ENCODE results near the gene RAB40B. TPM values are rescaled to one million over a fixed set of nuclear protein-coding genes. Genes with fewer than 3 reads are reported as not detected.

RAB40B gene
- total RNA-seq, 1 donor from 2014 or later: 22.4 TPM

DNA sequence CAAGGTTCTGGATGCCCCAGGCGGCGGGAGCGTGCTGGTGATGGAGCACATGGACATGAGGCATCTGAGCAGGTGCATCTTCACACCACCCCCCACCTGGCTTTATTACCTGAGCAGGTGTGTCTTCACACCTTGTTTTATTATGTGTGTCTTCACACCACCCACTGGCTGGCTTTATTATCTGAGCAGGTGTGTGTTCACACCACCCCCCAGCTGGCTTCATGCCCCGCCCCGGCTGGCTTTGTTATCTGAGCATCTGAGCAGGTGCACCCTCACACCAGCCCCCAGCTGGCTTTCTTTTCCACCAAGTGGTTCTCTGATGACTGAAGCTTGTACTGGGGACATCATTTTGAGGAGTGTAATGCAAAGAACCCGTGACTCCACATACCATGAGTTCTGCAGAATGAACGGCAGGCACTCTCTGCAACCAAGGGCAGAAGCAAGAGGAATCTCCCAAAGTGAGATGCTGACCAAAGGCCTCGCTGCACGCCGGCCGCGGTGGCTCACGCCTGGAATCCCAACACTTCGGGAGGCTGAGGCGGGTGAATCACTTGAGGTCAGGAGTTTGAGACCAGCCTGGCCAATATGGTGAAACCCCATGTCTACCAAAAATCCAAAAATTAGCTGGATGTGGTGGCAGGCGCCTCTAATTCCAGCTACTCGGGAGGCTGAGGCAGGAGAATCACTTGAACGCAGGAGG is 20.6 kb upstream of the RAB40B start:
- intact Hi-C loops (cut with micrococcal nuclease): no loop called here
- Histone ChIP-seq H3K4me1 (peaks cover 23% of the 10 kb centered on the region), H3K4me3 (no peak overlapping the region), H3K9me3 (replicated peaks) (no peaks in the 10 kb centered on the region), H3K36me3 (peaks cover 52% of the 10 kb centered on the region), H3K27ac (replicated peaks) (no peak overlapping the region), H3K27me3 (ENCODE audit: low read depth) (no peaks in the 10 kb centered on the region)
- DNase-seq: no peak
- TF ChIP-seq, protein P1, sequence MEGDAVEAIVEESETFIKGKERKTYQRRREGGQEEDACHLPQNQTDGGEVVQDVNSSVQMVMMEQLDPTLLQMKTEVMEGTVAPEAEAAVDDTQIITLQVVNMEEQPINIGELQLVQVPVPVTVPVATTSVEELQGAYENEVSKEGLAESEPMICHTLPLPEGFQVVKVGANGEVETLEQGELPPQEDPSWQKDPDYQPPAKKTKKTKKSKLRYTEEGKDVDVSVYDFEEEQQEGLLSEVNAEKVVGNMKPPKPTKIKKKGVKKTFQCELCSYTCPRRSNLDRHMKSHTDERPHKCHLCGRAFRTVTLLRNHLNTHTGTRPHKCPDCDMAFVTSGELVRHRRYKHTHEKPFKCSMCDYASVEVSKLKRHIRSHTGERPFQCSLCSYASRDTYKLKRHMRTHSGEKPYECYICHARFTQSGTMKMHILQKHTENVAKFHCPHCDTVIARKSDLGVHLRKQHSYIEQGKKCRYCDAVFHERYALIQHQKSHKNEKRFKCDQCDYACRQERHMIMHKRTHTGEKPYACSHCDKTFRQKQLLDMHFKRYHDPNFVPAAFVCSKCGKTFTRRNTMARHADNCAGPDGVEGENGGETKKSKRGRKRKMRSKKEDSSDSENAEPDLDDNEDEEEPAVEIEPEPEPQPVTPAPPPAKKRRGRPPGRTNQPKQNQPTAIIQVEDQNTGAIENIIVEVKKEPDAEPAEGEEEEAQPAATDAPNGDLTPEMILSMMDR (IDR thresholded peaks at IDR 0.05; ENCODE audit: borderline replicate concordance): no peak

DNA sequence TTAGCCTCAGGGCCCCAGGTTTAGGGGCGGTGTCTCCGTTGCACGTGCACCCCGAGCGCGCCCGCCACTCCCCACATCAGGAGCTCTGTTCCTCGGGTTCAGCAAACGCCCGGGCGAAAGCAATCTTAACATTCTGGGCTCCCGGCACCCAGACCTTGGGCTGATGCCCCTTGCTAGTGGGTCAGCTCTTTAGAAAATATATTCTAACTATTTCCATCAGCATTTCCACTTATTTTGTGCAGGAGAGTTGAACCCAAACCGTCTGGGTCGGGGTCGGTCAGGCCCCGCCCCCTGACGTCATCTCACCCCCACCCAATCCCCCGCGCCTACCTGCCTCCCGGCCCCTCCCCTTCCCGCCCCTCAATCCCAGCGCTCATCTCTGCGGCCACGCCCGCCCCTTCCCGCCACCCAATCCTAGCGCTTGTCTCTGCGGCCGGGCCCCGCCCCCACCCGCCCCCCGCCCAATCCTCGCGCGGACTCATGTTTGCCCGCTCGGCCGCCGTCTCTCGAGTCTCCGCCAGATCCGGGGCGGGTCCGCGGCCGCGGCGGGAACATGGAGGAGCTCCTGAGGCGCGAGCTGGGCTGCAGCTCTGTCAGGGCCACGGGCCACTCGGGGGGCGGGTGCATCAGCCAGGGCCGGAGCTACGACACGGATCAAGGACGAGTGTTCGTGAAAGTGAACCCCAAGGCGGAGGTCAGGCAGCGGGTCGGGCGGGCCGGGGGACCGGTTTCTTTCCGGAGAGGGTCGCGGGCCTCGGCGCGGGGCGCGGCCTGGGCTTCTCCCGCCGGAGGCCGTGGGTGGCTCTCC is 17.9 kb upstream of the RAB40B start, which contains the start of gene FN3KRP:
Gene FN3KRP (plus strand): TSS at position 504 of the 808 bp plus-strand sequence. CDS start 50 bp downstream, at position 554.
- intact Hi-C loops (cut with micrococcal nuclease): no loop called here
- Histone ChIP-seq H3K4me1 (peaks cover 23% of the 10 kb centered on the region), H3K27me3 (ENCODE audit: low read depth) (no peaks in the 10 kb centered on the region), H3K27ac (replicated peaks) (peak within 1 kb of the TSS; percentile 70), H3K9me3 (replicated peaks) (no peaks in the 10 kb centered on the region), H3K36me3 (peaks cover 25% of the 10 kb centered on the region), H3K4me3 (peak within 1 kb of the TSS; percentile 98)
- TF ChIP-seq, protein P1 (IDR thresholded peaks at IDR 0.05; ENCODE audit: borderline replicate concordance): no peak
- peak; percentile 97 for DNase-seq

DNA sequence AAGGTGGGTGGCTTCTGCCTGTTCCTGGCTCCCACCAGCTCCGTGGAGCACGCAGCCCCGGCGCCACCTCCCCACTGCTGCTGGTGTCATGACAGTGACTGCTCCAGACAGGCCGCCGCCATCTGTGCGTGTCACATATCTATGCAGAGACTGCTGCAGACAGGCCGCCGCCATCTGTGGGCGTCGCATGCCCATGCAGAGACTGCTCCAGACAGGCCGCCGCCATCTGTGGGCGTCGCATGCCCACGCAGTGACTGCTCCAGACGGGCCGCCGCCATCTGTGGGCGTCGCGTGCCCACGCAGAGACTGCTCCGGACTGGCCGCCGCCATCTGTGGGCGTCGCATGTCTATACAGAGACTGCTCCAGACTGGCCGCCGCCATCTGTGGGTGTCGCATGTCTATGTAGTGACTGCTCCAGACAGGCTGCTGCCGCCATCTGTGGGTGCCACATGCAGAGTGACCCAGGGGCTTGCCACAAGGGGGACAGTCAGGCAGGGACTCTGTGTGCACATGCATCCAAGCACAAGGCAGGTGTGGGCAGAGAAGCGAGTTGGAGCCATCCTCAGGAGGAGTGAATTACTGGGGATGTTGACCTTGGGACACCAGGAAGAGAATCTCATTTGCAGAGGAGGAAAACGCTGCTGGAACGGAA is 14.7 kb upstream of the RAB40B start:
- DNase-seq: no peak
- Histone ChIP-seq H3K4me3 (no peak overlapping the region), H3K27me3 (ENCODE audit: low read depth) (peaks cover 19% of the 10 kb centered on the region), H3K9me3 (replicated peaks) (no peaks in the 10 kb centered on the region), H3K27ac (replicated peaks) (no peak overlapping the region), H3K4me1 (peaks cover 22% of the 10 kb centered on the region), H3K36me3 (no peaks in the 10 kb centered on the region)
- TF ChIP-seq, protein P1 (IDR thresholded peaks at IDR 0.05; ENCODE audit: borderline replicate concordance): no peak
- intact Hi-C loops (cut with micrococcal nuclease): no loop called here

DNA sequence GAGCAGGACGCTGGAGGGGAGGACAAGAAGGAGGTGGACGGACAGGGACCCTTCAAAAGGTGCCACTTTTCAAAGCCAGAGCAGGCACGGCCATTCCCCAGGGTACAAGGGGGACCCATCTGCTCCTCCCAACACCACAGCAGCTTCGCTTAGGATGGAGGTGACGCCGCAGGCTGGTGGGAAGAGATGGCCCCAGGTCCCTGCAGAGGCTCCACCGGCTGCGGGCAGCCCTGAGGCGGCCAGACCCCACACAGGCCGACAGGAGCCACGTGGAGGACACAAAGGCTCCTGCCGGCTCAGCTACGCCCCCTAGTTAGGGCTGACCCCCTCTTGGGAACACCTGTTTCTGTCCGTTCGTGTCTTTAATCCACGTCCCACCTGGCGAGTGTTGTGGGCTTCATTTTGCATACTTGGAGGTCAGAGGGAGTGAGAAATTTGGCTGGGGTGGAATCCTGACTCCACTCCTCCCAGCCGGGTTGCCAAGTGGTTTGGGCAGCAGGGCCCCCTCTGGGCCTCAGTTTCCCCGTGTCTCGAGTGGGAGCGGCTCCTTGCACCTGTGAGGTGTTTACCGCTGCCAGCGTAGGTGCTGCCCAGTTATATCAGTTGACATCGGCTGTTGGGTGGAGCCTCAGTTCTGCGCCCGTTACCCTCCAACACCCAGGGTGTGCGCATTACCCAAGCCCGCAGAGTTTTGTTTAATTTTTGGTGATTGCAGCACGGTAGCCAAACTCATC is 12.2 kb upstream of the RAB40B start:
- H3K36me3 ChIP-seq: no peaks in the 10 kb centered on the region
- H3K4me1 ChIP-seq: peaks cover under 1% of the 10 kb centered on the region
- peaks cover 22% of the 10 kb centered on the region for H3K27me3 ChIP-seq (ENCODE audit: low read depth)
- intact Hi-C loops (cut with micrococcal nuclease): no loop called here
- no peaks in the 10 kb centered on the region for H3K9me3 ChIP-seq (replicated peaks)
- H3K4me3 ChIP-seq: no peak overlapping the region
- H3K27ac ChIP-seq (replicated peaks): no peak overlapping the region
- TF ChIP-seq, protein P1 (IDR thresholded peaks at IDR 0.05; ENCODE audit: borderline replicate concordance): no peak
- no peak for DNase-seq
